NCI-H774 (cell line): ENCODE results near the gene SRPK3.
"Not testable (repeated sequence)": the region's sequence is repeated elsewhere in the genome, so short reads cannot be mapped to it uniquely, and the experiment has no call there.

Experiments
- DNase-seq: peaks from one replicate; lab custom pipeline; 2025; lab: John Stamatoyannopoulos, UW

Gene SRPK3

DNA sequence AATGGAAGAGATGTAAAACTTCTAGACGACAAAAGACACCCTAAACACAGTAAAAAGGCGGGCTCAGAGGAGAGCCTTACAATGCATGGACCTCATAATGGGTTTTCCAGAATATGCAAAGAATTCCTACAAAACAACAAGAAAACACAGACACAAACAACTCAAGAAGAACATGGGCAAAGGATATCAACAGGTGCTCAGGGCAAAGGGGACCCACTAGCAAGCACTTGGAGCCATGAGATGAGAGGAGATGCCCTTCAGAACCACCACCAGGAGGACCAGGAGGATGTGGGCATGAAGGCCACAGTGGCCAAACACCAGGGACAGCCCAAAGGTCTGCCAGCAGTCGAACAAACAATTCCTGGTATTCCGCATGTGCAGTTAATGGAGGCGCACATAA is 32.3 kb downstream of the SRPK3 start:
- no peak for DNase-seq

DNA sequence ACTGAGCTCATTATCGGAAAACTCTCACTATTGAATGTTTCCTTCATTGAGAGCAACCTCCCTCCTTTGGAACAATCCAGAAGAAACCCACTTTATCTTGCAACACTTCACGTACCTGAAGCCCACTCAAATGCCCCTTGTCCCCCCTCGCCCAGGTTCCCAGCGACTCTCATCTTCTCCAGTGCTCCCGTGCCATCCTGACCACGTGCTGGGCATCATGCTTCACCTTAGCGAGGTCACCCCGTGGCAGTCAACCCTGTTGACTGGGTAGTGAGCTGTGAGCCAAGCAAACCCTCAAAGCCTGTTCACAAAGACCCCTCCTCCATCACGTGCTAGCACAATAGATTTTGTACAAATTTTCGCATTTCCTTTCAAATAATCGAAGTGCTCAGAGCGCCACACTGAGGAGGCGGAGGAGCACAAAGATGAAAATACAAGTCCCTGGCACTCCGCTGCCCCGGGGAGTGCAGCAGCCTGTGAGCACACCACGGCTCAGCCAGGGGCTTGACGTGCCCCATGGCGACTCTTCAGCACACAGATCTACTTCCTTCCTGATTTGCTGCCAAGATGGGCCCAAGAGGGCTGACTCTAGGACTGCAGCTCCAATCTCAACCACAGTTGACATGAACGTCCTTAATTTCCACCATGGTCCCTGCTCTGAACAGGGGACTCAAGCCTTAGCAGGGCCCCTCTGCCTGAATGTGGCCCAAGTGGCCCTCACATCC is 33.9 kb downstream of the SRPK3 start:
- DNase-seq: no peak

DNA sequence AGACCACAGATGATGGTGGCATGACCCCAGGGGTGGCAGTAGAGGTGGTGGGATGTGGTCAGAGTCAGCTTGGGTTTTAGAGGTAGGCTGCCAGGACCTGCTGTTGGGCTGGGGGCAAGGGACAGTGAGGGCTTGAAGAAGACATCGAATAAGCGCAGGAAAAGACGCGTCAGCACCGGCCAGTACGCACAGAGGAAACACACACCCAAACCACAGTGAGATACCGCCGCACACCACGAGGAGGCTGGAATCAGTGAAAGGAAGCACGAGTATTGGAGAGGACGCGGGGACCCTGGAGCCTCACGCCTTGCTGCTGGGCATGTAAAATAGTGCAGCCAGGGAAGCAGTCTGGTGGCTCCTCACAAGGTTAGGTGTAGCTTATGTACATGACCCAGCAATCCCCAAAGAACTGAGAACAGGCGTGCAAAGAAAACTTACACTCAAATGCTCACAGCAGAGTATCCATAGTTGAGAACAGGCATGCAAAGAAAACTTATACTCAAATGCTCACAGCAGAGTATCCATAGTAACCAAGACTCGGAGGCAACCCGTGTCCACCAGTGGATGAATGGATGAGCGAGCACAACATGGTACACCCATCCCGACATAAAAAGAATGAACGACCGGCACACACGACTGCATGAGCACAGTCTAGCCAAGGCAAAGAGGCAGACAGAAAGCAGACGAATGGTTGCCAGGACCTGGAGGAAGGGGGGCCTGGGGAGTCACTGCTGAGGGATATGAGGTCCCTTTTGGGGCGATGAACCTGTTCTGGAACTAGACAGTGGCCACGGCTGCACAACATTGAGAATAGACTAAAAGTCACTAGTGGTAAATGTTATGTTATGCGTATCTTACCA is 36.2 kb downstream of the SRPK3 start:
- no peak for DNase-seq

DNA sequence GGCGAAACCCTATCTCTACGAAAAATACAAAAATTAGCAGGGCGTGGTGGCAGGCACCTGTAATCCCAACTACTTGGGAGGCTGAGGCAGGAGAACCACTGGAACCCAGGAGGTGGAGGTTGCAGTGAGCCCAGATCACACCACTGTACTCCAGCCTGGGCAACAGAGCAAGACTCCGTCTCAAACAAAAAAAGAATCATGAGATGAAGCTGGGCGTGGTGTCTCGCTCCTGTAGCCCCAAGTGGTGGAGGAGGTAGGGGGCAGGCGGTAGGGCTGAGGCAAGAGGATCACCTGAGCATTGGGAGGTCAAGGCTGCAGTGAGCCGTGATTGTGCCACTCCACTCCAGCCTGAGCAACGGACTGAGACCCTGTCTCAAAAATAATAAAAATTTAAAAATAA is 37.2 kb downstream of the SRPK3 start:
- DNase-seq: not testable (repeated sequence)

DNA sequence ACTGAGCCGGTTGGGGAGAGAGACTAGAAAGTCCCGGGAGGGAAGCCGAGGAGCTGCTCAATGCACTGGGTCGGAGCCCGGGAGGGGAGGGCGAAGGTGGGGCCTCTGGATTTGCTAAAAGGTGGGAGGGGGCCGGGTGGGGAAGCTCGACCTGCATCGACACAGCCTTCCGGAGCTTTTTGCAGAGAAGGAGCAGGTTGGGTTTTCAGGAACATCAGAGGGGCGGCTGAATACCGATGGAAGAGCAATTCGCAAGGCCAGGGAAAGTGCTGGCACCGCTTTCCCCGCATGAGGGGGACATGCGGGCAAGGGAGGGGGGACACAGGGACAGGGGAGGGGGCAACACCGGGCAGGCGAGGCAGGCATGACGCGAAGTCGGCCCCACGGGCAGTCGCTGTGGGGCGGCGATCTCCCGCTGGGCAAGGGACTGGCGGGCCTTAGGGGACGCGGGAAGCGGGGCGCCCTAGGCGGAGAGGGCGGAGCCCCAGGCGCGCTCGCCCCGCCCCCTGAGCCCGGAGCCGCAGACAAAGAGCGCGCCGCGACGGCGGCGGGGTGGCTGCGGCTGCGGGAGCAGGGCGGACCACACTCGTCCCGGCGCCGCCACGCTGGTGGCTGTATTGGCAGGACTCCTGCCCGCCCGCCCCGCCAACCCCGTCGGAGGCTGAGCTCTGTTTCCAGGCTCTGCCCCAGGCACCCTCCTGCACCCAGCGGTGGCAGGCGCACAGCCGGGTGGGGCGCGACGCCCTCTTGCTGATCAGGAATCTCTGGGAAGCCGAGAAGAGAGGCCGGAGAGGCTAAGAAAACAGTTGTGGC is 37.9 kb downstream of the SRPK3 start:
- DNase-seq: peak; percentile 43

DNA sequence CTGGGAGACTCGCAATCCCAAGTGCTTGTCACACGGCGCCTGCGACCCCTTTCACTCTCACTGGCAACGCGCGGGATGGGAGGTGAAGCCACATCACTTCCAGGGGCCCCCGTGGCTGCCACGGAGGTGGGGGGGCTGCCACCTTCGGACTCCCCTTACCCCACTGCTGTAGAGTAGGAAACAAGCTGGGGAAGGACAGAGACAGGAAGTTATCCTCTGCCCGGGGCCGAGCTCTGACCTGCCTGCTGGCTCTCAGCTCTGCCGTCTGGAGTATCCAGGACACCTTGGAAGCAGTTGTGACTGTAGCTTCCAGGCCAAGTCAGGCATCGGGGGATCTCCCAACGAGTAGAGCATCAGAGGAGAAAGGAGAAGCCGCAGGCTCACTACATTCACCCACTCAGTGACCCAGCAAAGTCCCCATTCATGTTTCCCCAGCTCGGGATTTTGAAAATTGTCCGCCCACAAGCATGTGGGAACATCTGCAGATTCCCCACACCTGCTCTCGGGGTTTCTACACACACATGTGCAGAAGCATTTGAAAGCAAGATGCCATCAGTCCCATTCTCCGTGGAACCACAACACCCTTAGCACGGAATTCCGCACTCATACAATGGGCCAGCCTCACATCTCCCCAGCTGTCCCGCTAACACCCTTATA is 38.7 kb downstream of the SRPK3 start:
- DNase-seq: no peak

DNA sequence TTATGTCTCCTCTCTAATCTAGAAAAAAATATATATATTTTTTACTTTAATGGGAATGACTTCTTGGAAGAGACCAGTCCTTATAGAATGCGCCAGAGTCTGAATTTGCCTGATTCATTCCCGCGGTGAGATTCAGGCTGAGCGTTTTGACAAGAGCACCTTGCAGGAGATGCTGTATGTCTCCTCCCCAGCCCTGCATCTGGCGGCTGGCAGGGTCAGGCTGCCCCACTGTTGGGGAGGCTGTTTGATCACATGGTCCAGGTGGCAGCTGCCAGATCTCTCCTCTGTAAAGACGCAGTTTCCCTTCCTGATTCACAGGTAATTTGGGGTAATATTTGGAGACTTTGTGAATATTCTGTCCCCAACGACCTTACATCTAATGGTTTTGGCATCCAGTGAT is 39.8 kb downstream of the SRPK3 start:
- no peak for DNase-seq

DNA sequence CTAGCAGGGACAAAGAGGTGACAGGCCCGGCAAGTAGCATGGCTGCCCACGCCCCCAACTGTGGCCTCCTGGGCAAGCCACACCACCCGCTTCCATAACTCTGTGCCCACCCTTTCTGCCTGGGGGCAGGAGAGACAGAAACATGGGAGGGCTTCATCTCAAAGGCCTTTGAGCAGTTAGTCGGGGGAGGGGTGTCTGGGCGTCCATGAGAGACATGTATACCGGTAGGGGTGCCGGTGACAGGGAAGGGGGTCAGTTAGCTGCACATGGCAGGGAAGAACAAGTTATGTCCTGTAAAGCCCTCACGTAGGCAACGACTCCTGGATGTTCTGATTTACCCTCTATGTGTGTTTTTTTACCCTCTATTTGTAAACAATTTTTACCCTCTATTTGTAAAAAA is 40.2 kb downstream of the SRPK3 start:
- no peak for DNase-seq

DNA sequence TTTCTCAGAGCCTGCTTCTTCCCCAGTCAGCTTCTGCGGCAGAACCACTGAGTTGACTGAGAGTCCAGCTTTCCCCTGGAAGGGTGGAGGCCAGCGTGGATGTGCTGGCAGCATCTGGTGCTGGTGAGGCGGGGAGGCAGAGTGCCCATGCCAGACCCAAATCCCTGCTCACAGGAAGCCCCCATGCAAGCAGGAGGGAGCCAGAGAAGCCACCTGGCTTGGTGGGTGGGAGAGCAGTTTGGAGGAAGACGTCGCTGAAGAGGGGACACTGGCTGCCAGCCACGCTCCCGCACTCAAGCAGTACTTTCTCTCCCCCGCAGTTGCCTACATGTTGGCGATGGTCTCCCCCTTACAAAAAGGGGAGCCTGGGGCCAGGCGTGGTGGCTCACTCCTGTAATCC is 43.5 kb downstream of the SRPK3 start:
- DNase-seq: no peak

DNA sequence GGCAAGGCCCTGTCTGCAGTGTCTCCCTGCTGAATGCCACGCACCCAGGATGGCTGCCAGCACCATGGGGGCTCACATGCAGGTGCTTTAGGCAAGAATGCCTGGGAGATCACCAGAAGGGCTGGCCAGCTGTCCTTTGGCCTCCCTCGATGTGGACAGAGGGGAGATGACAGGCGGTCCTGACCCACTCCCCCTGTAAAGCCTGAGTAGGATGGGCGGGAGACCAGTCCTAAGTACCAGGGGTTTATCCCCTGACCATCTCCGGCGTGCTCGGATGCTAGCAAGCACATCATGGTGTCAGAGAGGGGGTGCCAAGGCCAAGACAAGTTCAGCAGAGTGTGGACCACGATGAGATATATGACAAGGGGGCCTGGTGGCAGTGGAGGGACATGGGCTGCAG is 44.2 kb downstream of the SRPK3 start:
- DNase-seq: no peak

DNA sequence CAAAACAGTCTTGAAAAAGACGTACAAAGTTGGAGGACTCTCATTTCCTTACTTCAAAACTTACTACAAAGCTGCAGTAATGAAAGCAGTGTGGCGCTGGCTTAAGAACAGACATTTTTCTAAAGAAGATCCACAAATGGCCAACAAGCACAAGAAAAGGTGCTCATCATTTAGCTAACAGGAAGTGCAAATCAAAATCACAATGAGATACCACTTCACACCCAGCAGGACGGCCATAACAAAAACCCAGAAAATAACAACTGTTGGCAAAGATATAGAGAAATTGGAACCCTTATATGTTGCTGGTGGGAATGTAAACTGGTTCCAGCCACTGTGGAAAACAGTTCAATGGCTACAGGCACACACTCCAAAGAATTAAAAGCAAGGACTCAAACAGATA is 46.2 kb downstream of the SRPK3 start:
- no peak for DNase-seq

DNA sequence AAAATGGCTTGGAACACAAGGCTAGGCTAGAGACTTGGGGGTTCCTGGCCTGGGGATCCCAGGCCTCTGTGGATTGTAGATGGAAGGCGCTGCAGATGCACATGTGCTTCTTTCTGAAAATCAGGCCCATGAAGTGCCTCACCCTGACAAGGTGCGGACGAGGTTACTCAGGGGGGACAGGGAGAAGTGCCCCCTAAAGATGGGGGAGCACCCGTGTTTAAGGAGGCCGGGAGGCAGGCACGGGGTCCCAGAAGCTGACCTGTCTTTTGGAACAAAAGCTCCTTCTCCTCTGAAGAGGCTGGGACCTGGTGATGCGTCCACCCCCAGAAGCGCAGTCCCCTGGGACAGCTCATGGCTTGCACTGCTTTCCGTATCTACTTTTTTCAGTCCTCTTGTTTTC is 47.1 kb downstream of the SRPK3 start:
- no peak for DNase-seq

DNA sequence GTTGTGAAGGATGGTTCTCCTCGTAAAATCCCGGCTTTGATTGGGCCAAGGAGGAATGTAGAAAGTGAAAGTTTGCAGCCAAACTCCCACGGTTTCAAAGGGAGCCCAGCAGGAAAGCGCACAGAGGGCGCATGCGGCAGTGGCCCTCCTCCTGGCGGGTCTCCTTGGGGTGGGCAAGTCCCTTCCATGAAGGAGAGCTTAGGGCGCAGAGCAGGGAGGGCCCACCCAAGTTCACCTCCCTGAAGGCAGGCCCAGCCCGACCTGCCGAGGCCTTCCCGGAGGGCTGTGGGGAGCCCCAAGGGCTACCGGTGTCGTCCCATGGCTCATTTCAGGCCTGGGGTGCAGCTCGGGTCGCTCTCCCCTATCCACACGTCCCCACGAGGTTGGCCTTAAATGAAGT is 47.5 kb downstream of the SRPK3 start:
- no peak for DNase-seq

DNA sequence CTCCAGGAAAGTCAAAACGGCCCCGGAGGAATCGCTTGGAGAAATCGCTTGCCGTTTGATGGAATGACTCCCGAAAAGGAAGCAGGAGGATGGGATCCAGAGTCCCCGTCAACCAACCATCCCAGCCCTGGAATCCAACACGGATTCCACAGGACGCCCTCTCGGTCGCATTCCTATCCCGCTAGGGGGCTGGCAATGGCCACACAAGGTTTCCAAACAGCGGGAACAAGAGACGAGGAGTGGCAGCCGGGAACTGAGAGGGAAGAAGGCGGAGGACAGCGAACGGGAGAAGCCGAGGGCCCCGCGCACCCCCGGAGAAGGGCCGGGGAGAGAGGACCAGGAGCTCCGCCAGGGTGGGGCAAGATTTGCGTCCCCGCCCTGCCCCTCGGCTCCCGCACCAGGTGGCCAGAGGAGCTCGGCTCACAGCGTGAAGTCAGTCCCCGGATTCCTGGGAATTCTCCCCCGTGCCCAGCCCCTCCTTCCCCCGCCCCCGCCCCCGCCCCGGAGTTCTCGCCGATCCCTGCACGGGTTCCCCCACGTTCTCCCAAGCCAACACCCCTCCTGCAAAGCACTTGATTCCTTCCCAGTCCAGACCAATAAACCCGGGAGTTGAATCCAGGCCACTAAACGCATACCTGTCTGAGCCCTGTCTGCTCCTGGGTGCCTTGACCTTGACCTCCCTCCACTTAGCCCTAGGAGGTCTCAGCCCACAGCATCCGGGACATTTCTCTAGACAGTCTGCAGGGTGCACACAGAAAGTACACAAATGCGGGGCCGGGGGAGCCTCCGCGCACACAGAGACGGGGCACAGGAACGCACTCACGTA is 48.1 kb downstream of the SRPK3 start:
- no peak for DNase-seq

DNA sequence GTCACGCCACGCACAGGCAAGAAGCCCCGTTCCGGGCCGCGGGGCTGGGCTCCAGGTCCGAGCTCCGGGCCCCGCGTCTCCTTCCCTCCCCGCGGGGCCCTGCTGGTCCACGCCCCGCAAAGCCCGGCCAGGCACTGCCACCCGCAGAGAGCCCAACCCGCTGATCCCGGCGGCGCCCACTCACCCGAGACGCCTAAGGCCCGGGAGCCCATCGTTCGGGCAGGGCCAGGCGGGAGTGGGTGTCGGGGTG is 48.6 kb downstream of the SRPK3 start:
- DNase-seq: no peak

DNA sequence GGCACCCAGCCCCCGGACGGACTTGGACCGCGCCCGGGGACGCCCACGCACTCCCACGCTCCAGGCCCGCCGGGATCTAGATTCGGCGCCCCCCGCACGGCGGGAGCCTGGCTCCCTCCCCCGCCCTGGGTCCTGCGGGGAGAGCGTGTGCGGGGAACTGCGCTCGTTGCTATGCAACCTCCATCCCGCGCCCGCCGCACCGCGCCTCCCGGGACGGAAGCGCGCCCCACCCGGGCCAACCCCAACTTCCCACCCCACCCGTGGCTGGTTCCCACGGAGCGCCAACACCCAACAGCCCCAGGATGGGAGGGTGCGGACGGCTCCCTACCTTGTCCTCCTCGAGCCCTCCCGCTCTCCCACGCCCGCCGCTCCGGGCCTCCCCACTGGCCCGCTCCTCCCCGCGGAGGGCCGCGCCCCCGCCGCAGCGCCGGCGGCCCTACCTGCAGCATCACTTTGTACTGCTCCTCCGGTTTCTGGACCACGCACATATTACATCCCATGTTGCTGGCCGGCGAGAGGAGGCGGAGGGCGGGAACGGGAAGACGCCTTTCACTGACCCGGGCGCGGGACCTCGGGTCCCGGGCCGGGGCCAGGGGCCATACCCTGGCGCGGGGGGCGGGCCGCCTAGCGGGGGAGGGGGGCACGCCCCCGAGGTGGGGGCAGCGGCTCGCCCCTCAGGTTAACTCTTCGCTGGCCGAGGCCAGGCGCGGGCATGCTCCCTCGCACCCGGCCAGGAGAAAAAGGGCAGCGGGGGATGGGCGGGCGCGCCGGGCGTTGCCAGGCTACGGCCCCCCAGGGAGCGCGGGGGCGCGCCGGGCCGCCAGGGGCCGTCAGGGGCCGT is 49.2 kb downstream of the SRPK3 start, which contains the start of gene PDZD4:
TSS of gene PDZD4 (minus strand) at position 746 of the 841 bp plus-strand sequence. CDS start at position 500, 246 bp downstream.
- DNase-seq: no peak

DNA sequence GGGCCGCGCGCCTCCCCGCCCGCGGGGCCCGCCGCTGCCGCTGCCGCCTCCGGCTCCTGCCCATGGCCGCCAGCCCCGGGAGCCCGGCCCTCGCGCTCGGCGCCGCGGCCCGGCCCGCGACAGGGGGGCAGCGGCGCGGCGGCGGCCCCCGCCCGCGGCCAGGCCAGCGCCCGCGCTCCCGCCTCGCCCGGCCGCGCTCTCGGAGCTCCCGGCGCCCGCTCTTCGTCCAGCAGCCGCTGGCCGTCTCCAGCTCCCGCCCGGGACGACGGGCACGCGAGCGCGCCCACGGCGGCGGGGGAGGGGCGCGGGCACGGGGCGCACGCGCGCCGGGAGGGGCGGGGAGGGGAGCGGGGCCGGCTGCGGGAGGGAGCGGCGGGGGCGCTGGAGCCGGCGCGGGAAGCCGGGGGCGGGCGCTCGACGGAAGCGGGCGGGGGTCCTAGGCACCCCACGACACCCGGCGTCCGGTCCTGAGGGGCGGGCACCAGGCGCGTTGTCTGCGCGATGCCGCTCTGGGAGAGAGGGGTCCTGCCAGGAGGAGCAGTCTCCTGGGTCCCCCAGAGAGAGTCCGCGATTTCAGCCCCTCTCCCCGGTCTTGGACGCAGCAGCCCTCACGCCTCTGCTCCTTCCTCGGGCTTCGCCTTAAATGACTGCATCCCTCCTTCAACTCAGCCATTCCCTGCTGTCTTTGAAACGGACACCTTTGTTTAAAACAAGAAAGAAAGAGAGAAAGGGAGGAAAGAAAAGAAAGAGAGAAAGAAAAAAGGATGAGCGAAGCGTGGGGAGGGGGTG is 50.0 kb downstream of the SRPK3 start:
- DNase-seq: peak; percentile 9

DNA sequence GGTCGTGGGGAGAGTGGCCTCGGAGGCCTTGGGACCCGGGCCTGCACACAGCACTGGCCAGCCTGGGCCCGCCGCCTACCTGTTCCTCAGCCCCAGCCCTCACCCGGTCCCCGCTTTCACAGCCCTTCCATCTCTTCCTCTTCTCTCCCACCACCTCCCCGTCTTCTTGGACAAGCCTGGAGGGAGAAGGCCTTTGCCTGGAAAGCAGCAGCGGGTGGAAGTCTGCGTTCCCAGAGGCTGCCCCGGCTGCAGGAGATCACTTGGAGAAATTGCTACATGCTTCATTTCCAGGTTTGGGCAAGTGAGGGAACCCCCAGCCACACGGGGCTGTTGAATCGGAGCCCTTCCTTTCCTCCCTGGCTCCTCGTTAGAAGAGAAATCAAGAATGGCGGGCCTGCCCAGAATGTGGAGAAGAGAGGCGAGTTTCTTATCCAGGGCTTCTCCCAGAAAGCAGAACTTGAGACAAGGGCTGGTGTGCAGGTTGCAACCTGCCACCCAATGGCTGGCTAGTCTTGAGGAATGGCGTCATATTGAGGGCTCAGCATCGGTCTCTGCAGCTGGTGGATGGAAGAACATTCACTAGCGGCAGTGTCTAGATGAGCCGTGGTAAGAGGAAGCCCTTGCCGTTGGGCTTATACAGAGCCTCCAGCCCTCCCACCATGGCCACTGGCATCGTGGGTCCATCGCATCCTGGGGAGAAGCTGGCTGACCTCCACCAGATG is 50.7 kb downstream of the SRPK3 start:
- no peak for DNase-seq

DNA sequence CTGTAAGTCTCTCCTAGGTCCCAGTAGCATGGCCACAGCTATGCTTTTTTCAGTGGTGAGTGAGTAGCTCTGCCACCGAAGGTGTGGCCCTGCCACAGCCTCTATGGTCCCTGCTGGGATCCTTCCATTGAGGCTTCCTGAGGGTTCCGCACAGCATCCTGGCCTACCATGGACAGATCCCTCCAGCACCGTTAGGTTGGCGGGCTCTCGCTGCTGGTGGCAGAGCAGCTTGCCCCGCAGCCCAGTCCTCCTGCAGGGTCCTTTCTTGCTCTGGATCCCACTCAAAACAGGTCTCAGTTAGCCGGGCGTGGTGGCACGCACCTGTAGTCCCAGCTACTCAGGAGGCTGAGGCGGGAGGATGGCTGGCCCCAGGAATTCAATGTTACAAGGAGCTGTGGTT is 51.9 kb downstream of the SRPK3 start:
- DNase-seq: no peak
